Globus pallidus (tissue), 1 donor: ENCODE data around the gene ACO2.

Experiments
- DNase-seq: peaks from one replicate; pipeline ENCODE4 v3.0.0-alpha.2; 2015; ENCODE audit warnings: low spot score

ACO2 gene

GRCh38 chr22:41523464-41524221, 54.7 kb downstream of the ACO2 start:
- no peak for DNase-seq

- DNase-seq, result no peak
These were observed 55.3 kb downstream of the ACO2 start for GRCh38 chr22:41524251-41524661.

- DNase-seq, result no peak
These were observed 56.0 kb downstream of the ACO2 start for GRCh38 chr22:41524809-41525449.

GRCh38 chr22:41525450-41526225, 56.7 kb downstream of the ACO2 start:
- no peak for DNase-seq

GRCh38 chr22:41526226-41526829, 57.4 kb downstream of the ACO2 start:
- DNase-seq, result no peak

GRCh38 chr22:41526830-41527799, 58.2 kb downstream of the ACO2 start:
- DNase-seq, result peak; percentile 67

- DNase-seq, result no peak
These were observed 59.3 kb downstream of the ACO2 start for GRCh38 chr22:41528132-41528766.

- no peak for DNase-seq
These were observed 60.1 kb downstream of the ACO2 start for GRCh38 chr22:41528938-41529561.

GRCh38 chr22:41530890-41531714, 62.2 kb downstream of the ACO2 start:
- no peak for DNase-seq

- no peak for DNase-seq
These were observed 63.0 kb downstream of the ACO2 start for GRCh38 chr22:41531715-41532477.

- no peak for DNase-seq
These were observed 64.2 kb downstream of the ACO2 start for GRCh38 chr22:41532908-41533825.

GRCh38 chr22:41534219-41534618, 65.3 kb downstream of the ACO2 start:
- no peak for DNase-seq

- no peak for DNase-seq
These were observed 66.3 kb downstream of the ACO2 start for GRCh38 chr22:41535244-41535643.

GRCh38 chr22:41537203-41537602, 68.3 kb downstream of the ACO2 start:
- no peak for DNase-seq

GRCh38 chr22:41538583-41538982, 69.7 kb downstream of the ACO2 start:
- DNase-seq, result peak; percentile 83

GRCh38 chr22:41539146-41540005, 70.5 kb downstream of the ACO2 start:
- no peak for DNase-seq

- DNase-seq, result no peak
These were observed 71.0 kb downstream of the ACO2 start for GRCh38 chr22:41540006-41540315.
